ENCODE measurements around the gene HRK. TPM values are rescaled to one million over a fixed set of nuclear protein-coding genes. Genes with fewer than 3 reads are reported as not detected.
A peak's percentile ranks its signal among the peaks of the same experiment; 100 is the strongest.

Gene HRK
- total and polyA plus RNA-seq, 3 experiments from 2014 or later = not detected

DNA sequence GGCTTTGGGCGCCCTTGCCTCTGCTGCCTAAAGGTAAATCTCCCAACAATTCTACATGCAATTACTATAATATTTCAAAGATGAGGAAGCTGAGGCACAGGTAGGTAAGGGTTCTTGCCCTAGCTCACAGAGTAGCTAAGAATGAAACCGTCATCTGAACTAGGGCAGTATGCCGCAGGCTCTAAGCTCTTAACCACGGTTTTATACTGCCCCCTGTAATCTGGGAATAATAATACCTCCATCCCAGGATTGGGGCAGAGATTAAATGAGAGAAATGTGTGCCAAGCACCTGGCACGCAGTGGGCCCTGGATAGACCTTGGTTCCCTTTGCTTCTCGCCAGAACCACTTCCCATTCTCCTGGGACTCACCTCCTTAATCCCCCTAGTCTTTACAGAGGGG is 1.5 kb upstream of the HRK start:
- CTCF ChIA-PET = interaction anchor here (1.0 kb wide), 1 partner anchor 179 kb away, joined by 3 read pairs; no protein-coding TSS in a partner anchor

GRCh38 chr12:116881877-116882507 is 751 bp upstream of the HRK start:
- ChIA-PET POLR2A (no interaction called here), CTCF (interaction anchor here (1.0 to 1.2 kb wide), 2 partner anchors 178 to 179 kb away, joined by 3 to 4 read pairs; no protein-coding TSS in a partner anchor)
- Mint-ChIP-seq H3K27ac (no peak overlapping the region), H3K4me3 (peak overlapping the region in 6 of 7 donors; percentile 44 to 64 (median 58)), H3K4me1 (peaks cover 32 to 43% (median 37%) of the 10 kb centered on the region in 3 donors), H3K9me3 (no peaks in the 10 kb centered on the region), H3K27me3 (peaks cover 51 to 70% of the 10 kb centered on the region in 2 donors), H3K36me3 (no peaks in the 10 kb centered on the region)
- DNase-seq = no peak
- no peak overlapping the region for H3K27ac ChIP-seq (ENCODE audit: low read depth, low read length)
- H3K4me1 ChIP-seq (ENCODE audit: insufficient read depth, low read length) = peaks cover 29% of the 10 kb centered on the region
- H3K9me3 ChIP-seq (ENCODE audit: low read length) = no peaks in the 10 kb centered on the region
- H3K27me3 ChIP-seq (ENCODE audit: insufficient read depth, low read length, poor library complexity, severe bottlenecking) = peaks cover 32% of the 10 kb centered on the region
- no peak overlapping the region for H3K4me3 ChIP-seq (ENCODE audit: low read length)
- no peaks in the 10 kb centered on the region for H3K36me3 ChIP-seq (ENCODE audit: insufficient read depth, low read length)

More for the DNA sequence above, 1.5 kb upstream of the HRK start:
- DNase-seq = no peak
- no peaks in the 10 kb centered on the region for H3K36me3 ChIP-seq (ENCODE audit: insufficient read depth, low read length)
- POLR2A ChIA-PET = no interaction called here
- H3K4me1 ChIP-seq (ENCODE audit: insufficient read depth, low read length) = peaks cover 29% of the 10 kb centered on the region
- no peak overlapping the region for H3K4me3 ChIP-seq (ENCODE audit: low read length)
- H3K27me3 ChIP-seq (ENCODE audit: insufficient read depth, low read length, poor library complexity, severe bottlenecking) = peaks cover 32% of the 10 kb centered on the region
- no peak overlapping the region for H3K27ac ChIP-seq (ENCODE audit: low read depth, low read length)
- Mint-ChIP-seq H3K9me3 (no peaks in the 10 kb centered on the region), H3K4me3 (peak overlapping the region in 4 of 7 donors; percentile 15 to 66 (median 62)), H3K27me3 (peaks cover 53 to 69% of the 10 kb centered on the region in 2 donors), H3K27ac (no peak overlapping the region), H3K36me3 (no peaks in the 10 kb centered on the region), H3K4me1 (peaks cover 32 to 43% (median 37%) of the 10 kb centered on the region in 3 donors)
- H3K9me3 ChIP-seq (ENCODE audit: low read length) = no peaks in the 10 kb centered on the region

DNA sequence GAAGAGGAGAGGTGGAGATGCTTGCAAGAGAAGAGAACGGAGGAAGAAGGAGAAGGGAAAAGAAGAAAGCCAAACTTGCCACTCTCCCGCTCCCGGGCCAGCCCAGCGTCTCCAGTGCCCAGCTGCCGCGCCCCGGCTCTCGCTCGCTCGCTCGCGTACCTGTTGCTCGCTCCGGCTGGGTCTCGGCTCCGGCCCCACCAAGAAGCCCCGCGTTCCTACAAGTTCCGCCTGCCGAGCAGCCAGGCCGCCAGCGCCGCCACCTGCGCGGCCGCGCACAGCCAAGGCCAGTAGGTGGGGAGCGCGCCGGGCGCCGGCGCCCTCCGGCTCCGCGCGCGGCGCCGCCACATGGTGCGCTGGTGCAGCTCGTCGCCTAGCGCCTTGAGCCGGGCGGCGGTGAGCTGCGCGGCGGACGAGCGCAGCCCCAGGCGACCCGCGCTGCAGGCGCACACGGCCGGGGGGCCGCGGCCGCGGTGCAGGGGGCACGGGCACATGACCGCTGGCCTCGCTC is 370 bp downstream of the HRK start:
- Mint-ChIP-seq H3K4me3 (peak overlapping the region; percentile 75 to 85 (median 78)), H3K36me3 (no peaks in the 10 kb centered on the region), H3K27ac (no peak overlapping the region), H3K9me3 (no peaks in the 10 kb centered on the region), H3K4me1 (peaks cover 32 to 43% (median 37%) of the 10 kb centered on the region in 3 donors), H3K27me3 (peaks cover 53 to 75% of the 10 kb centered on the region in 2 donors)
- Histone ChIP-seq H3K4me3 (ENCODE audit: low read length) (no peak overlapping the region), H3K27me3 (ENCODE audit: insufficient read depth, low read length, poor library complexity, severe bottlenecking) (peaks cover 32% of the 10 kb centered on the region), H3K9me3 (ENCODE audit: low read length) (no peaks in the 10 kb centered on the region), H3K36me3 (ENCODE audit: insufficient read depth, low read length) (no peaks in the 10 kb centered on the region), H3K27ac (ENCODE audit: low read depth, low read length) (no peak overlapping the region), H3K4me1 (ENCODE audit: insufficient read depth, low read length) (peaks cover 29% of the 10 kb centered on the region)
- POLR2A ChIA-PET = no interaction called here
- peak in 1 of 5 donors; percentile 13 for DNase-seq
- CTCF ChIA-PET = interaction anchor here (1.2 kb wide), 1 partner anchor 177 kb away, joined by 4 read pairs; no protein-coding TSS in a partner anchor

DNA sequence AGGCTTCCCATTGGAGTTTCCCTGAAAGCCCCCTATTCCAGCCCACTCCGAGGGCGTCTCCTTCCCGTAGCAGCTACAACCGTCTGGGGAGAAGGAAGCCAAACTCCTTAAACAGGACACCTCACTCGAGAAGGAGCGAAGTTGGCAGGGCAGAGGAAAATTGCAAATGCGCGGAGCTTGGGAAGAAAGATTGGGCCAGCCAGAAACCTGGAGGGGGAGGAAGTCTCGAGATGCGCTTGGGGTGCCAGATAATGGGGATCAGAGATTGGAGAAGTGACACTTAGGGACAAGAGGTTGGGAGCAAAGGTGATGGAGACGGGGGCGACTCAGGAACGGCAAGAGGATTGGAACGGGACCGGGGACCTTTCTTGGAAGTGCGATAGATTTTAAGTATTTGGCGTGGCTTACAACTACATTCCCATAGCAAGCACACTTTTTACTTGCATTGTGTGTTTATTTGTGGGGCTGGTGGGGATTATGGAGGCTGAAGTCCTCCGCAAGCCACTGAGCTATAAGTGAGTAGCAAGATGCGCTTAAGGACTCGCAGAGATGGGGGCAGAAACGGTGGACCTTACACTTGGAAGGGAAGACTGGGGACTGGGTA is 926 bp downstream of the HRK start:
- Histone ChIP-seq H3K4me1 (ENCODE audit: insufficient read depth, low read length) (peaks cover 29% of the 10 kb centered on the region), H3K27ac (ENCODE audit: low read depth, low read length) (no peak overlapping the region), H3K27me3 (ENCODE audit: insufficient read depth, low read length, poor library complexity, severe bottlenecking) (peaks cover 32% of the 10 kb centered on the region), H3K4me3 (ENCODE audit: low read length) (no peak overlapping the region), H3K36me3 (ENCODE audit: insufficient read depth, low read length) (no peaks in the 10 kb centered on the region), H3K9me3 (ENCODE audit: low read length) (no peaks in the 10 kb centered on the region)
- Mint-ChIP-seq H3K4me3 (peak overlapping the region; percentile 75 to 85 (median 78)), H3K4me1 (peaks cover 32 to 43% (median 37%) of the 10 kb centered on the region in 3 donors), H3K36me3 (no peaks in the 10 kb centered on the region), H3K27me3 (peaks cover 58 to 78% of the 10 kb centered on the region in 2 donors), H3K27ac (peak overlapping the region in 1 of 8 donors; percentile 6), H3K9me3 (peaks cover 0 to 2% (median 0%) of the 10 kb centered on the region in 5 donors)
- POLR2A ChIA-PET = no interaction called here
- DNase-seq = no peak
- CTCF ChIA-PET = no interaction called here

DNA sequence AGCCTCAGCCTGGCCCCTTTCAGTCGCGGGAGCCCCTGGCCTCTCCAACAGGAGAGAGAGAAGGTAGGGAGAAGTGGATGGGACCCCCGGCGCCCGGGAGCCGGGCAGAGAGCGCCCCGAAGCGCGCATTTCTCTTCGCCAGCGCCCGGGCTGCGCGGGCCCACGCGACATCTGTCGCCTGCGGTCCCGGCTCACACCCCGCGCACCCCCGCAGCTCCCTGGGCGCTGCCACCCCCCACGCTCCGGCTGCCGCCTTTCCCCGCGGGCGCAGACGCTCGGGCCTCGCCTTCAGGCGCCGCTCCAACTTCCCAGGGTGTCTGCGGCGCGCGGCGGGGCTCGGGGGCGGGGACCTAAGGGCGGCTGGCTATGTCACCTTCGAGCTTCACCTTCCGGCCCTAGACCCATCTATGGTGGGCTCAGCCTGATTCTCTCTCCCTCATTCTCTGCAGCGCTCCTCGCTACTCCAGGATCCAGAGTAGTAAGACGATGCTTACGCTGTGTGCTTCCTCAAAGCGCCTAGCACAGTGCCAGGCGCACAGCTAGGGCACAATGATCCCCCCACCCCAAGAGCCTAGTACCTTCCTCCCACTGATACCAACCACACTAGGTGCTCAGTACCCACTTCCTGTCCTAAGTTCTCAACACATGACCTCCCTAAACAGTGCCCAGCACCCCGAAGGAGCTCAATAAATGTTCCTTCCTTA is 1.6 kb downstream of the HRK start:
- ChIA-PET CTCF (no interaction called here), POLR2A (no interaction called here)
- peaks cover 29% of the 10 kb centered on the region for H3K4me1 ChIP-seq (ENCODE audit: insufficient read depth, low read length)
- H3K36me3 ChIP-seq (ENCODE audit: insufficient read depth, low read length) = no peaks in the 10 kb centered on the region
- H3K36me3 Mint-ChIP-seq = no peaks in the 10 kb centered on the region
- H3K27me3 ChIP-seq (ENCODE audit: insufficient read depth, low read length, poor library complexity, severe bottlenecking) = peaks cover 32% of the 10 kb centered on the region
- H3K9me3 ChIP-seq (ENCODE audit: low read length) = no peaks in the 10 kb centered on the region
- H3K4me3 ChIP-seq (ENCODE audit: low read length) = no peak overlapping the region
- no peak overlapping the region for H3K27ac ChIP-seq (ENCODE audit: low read depth, low read length)
- H3K9me3 Mint-ChIP-seq = peaks cover 0 to 4% (median 2%) of the 10 kb centered on the region in 5 donors
- H3K4me3 Mint-ChIP-seq = peak overlapping the region; percentile 45 to 85 (median 78)
- peak overlapping the region in 1 of 8 donors; percentile 6 for H3K27ac Mint-ChIP-seq
- H3K4me1 Mint-ChIP-seq = peaks cover 30 to 40% (median 37%) of the 10 kb centered on the region in 3 donors
- peak in 1 of 5 donors; percentile 8 for DNase-seq
- H3K27me3 Mint-ChIP-seq = peaks cover 60 to 81% of the 10 kb centered on the region in 2 donors

- no peak for DNase-seq
- Mint-ChIP-seq H3K27ac (peak overlapping the region in 1 of 8 donors; percentile 58), H3K9me3 (peaks cover 0 to 10% (median 5%) of the 10 kb centered on the region in 5 donors), H3K36me3 (no peaks in the 10 kb centered on the region), H3K27me3 (peaks cover 61 to 87% of the 10 kb centered on the region in 2 donors), H3K4me3 (peak overlapping the region; percentile 58 to 84 (median 73)), H3K4me1 (peaks cover 30 to 40% (median 37%) of the 10 kb centered on the region in 3 donors)
- no peak overlapping the region for H3K27ac ChIP-seq (ENCODE audit: low read depth, low read length)
- H3K9me3 ChIP-seq (ENCODE audit: low read length) = no peaks in the 10 kb centered on the region
- no peak overlapping the region for H3K4me3 ChIP-seq (ENCODE audit: low read length)
- H3K27me3 ChIP-seq (ENCODE audit: insufficient read depth, low read length, poor library complexity, severe bottlenecking) = peaks cover 32% of the 10 kb centered on the region
- ChIA-PET POLR2A (no interaction called here), CTCF (no interaction called here)
- peaks cover 29% of the 10 kb centered on the region for H3K4me1 ChIP-seq (ENCODE audit: insufficient read depth, low read length)
- no peaks in the 10 kb centered on the region for H3K36me3 ChIP-seq (ENCODE audit: insufficient read depth, low read length)
Measured at GRCh38 chr12:116878567-116879508, 2.4 kb downstream of the HRK start.

DNA sequence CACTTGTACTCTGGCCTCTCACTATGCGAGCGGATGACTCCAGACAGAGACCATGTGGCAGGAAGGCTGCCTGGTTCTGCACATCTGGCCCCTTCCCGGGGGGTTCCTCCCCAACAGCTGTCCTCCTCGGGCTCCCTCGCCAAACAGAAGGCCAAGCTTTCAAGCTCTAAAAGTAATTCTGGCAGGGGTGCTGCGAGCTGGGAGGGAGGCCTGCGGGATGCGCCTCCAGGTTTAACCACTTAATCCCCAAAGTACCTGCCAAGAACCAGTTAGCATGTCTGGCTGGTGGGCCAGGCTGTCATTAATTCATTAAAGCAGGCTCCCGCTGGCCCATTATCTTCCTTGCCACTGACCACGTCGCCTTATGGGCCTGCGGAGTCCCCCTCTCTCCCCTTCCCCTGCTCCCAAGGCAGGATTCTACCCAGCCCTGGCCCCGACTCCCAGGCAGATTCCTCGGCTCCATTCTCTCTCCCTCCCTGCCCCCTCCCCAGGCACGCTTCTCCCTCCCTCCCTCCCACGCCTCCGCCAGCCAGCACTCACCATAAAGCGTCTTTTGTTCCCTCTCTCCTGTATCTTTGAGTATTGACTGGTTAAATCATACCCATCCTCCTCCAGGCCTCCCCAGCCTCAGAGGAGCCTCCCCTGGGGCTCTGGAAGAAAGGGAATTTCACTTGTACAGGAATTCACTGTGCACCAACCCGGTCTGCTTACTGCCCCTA is 4.9 kb downstream of the HRK start:
- no peak for DNase-seq
- Histone ChIP-seq H3K9me3 (ENCODE audit: low read length) (no peaks in the 10 kb centered on the region), H3K4me3 (ENCODE audit: low read length) (no peak overlapping the region), H3K36me3 (ENCODE audit: insufficient read depth, low read length) (no peaks in the 10 kb centered on the region), H3K27me3 (ENCODE audit: insufficient read depth, low read length, poor library complexity, severe bottlenecking) (peaks cover 20% of the 10 kb centered on the region), H3K4me1 (ENCODE audit: insufficient read depth, low read length) (peaks cover 22% of the 10 kb centered on the region), H3K27ac (ENCODE audit: low read depth, low read length) (no peak overlapping the region)
- Mint-ChIP-seq H3K4me1 (peaks cover 20 to 26% (median 24%) of the 10 kb centered on the region in 3 donors), H3K27me3 (peaks cover 48 to 70% of the 10 kb centered on the region in 2 donors), H3K4me3 (no peak overlapping the region), H3K9me3 (peaks cover 0 to 13% (median 5%) of the 10 kb centered on the region in 5 donors), H3K27ac (no peak overlapping the region), H3K36me3 (no peaks in the 10 kb centered on the region)
- ChIA-PET CTCF (no interaction called here), POLR2A (no interaction called here)
